ENCODE measurements around the gene ELOVL6. TPM values are rescaled to one million over a fixed set of nuclear protein-coding genes. Genes with fewer than 3 reads are reported as not detected.

Gene ELOVL6
- total RNA-seq, 3 donors from 2014 or later (not counting 1 experiment from before 2014, with no cell fraction given) = 25.0 to 35.2 (median 30.9) TPM

GRCh38 chr4:110019153-110019552, 179.3 kb downstream of the ELOVL6 start:
- Histone ChIP-seq H3K4me3 (ENCODE audit: low read length) (no peak overlapping the region), H3K36me3 (ENCODE audit: control insufficient read depth, insufficient read depth, low read length) (no peaks in the 10 kb centered on the region), H3K27me3 (ENCODE audit: control insufficient read depth, insufficient read depth, low read length) (no peaks in the 10 kb centered on the region), H3K9me3 (ENCODE audit: control insufficient read depth, insufficient read depth, low read length) (no peaks in the 10 kb centered on the region), H3K27ac (ENCODE audit: low read length) (no peak overlapping the region), H3K4me1 (ENCODE audit: control insufficient read depth, insufficient read depth, low read length) (no peaks in the 10 kb centered on the region)
- H3K4me1 Mint-ChIP-seq = no peaks in the 10 kb centered on the region
- H3K27me3 Mint-ChIP-seq (ENCODE audit: low read depth in 2 of 2) = peaks cover 0 to 4% of the 10 kb centered on the region in 2 donors
- 88% methylated on average over 2 of the region's 3 CpGs for WGBS (ENCODE audit: insufficient coverage)
- no peak for TF ChIP-seq CTCF (IDR thresholded peaks at IDR 0.05)
- DNase-seq (no peak), ATAC-seq (no peak)
- H3K4me3 Mint-ChIP-seq = no peak overlapping the region
- no peak overlapping the region for H3K27ac Mint-ChIP-seq
- intact Hi-C loops (cut with micrococcal nuclease) = no loop called here
- no peaks in the 10 kb centered on the region for H3K36me3 Mint-ChIP-seq
- no peaks in the 10 kb centered on the region for H3K9me3 Mint-ChIP-seq

DNA sequence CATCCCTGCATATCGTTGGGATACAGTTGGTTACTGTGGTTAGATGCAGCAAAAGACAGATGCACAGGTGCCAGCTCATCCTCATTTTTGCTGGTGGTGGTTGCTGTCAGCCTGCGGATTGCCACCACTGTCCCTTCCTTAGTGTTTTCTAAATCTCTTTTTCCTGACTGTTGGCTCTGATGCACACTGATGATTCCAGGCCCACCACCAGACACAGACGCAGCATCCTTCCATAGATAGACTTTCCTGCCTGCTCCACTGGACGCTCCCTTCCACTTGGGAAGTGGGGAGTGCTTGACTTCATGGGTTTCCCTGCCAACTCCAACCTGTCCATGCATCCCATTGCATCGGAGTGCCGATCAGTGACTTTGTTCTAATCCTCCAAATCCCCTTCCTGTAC, 184.2 kb downstream of the ELOVL6 start:
- intact Hi-C loops (cut with micrococcal nuclease) = no loop called here
- Histone ChIP-seq H3K36me3 (ENCODE audit: control insufficient read depth, insufficient read depth, low read length) (no peaks in the 10 kb centered on the region), H3K27me3 (ENCODE audit: control insufficient read depth, insufficient read depth, low read length) (no peaks in the 10 kb centered on the region), H3K4me1 (ENCODE audit: control insufficient read depth, insufficient read depth, low read length) (no peaks in the 10 kb centered on the region), H3K9me3 (ENCODE audit: control insufficient read depth, insufficient read depth, low read length) (no peaks in the 10 kb centered on the region), H3K27ac (ENCODE audit: low read length) (no peak overlapping the region), H3K4me3 (ENCODE audit: low read length) (no peak overlapping the region)
- H3K9me3 Mint-ChIP-seq = no peaks in the 10 kb centered on the region
- no peak for TF ChIP-seq CTCF (IDR thresholded peaks at IDR 0.05)
- WGBS (ENCODE audit: insufficient coverage) = 92% methylated on average over 5 of the region's 6 CpGs
- H3K27me3 Mint-ChIP-seq (ENCODE audit: low read depth in 2 of 2) = peaks cover 3 to 13% of the 10 kb centered on the region in 2 donors
- no peak overlapping the region for H3K27ac Mint-ChIP-seq
- ATAC-seq (no peak), DNase-seq (no peak)
- H3K4me1 Mint-ChIP-seq = no peaks in the 10 kb centered on the region
- H3K4me3 Mint-ChIP-seq = no peak overlapping the region
- no peaks in the 10 kb centered on the region for H3K36me3 Mint-ChIP-seq

DNA sequence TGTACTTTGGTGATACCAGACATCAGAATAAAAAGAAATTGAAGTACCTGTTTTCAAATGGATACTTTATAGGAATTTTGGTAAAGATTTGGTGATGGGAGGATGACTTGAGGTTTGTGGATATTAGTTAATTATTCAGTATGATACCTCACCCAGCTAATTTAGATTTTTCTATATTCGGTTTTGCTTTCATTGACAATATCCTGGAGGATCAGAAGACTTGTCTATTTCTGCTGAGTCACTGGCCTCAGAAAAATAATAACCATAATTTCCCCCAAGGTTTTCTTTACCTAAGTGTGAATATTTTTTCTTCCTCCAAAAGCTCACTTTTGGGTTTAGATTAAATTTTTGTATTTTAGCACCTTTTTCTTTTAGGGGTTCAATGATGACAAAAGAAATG, 185.5 kb downstream of the ELOVL6 start:
- ATAC-seq (no peak), DNase-seq (no peak)
- intact Hi-C loops (cut with micrococcal nuclease) = no loop called here
- Histone ChIP-seq H3K27ac (ENCODE audit: low read length) (no peak overlapping the region), H3K4me1 (ENCODE audit: control insufficient read depth, insufficient read depth, low read length) (no peaks in the 10 kb centered on the region), H3K27me3 (ENCODE audit: control insufficient read depth, insufficient read depth, low read length) (no peaks in the 10 kb centered on the region), H3K9me3 (ENCODE audit: control insufficient read depth, insufficient read depth, low read length) (no peaks in the 10 kb centered on the region), H3K4me3 (ENCODE audit: low read length) (no peak overlapping the region), H3K36me3 (ENCODE audit: control insufficient read depth, insufficient read depth, low read length) (no peaks in the 10 kb centered on the region)
- H3K36me3 Mint-ChIP-seq = no peaks in the 10 kb centered on the region
- WGBS (ENCODE audit: insufficient coverage) = no CpG with 5 or more reads among the region's 1 CpG
- H3K27ac Mint-ChIP-seq = no peak overlapping the region
- H3K9me3 Mint-ChIP-seq = no peaks in the 10 kb centered on the region
- H3K4me1 Mint-ChIP-seq = no peaks in the 10 kb centered on the region
- H3K4me3 Mint-ChIP-seq = no peak overlapping the region
- no peak for TF ChIP-seq CTCF (IDR thresholded peaks at IDR 0.05)
- peaks cover 3 to 13% of the 10 kb centered on the region in 2 donors for H3K27me3 Mint-ChIP-seq (ENCODE audit: low read depth in 2 of 2)

DNA sequence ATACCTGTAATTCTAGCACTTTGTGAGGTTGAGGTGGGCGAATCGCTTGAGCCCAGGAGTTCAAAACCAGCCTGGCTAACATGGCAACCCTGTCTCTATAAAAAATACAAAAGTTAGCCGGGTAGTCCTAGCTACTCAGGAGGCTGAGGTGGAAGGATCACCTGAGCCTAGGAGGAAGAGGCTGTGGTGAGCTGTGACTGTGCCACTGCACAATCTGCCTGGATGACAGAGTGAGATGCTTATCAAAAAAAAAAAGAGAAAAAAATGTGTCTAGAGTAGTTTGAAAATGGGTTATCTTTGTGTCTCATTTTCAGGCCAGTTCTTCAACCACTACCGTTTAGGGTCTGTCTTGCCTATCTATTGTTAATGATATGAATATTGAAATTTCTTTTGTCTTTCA, 187.6 kb downstream of the ELOVL6 start:
- Histone ChIP-seq H3K36me3 (ENCODE audit: control insufficient read depth, insufficient read depth, low read length) (no peaks in the 10 kb centered on the region), H3K9me3 (ENCODE audit: control insufficient read depth, insufficient read depth, low read length) (no peaks in the 10 kb centered on the region), H3K4me1 (ENCODE audit: control insufficient read depth, insufficient read depth, low read length) (no peaks in the 10 kb centered on the region), H3K27ac (ENCODE audit: low read length) (no peak overlapping the region), H3K4me3 (ENCODE audit: low read length) (no peak overlapping the region), H3K27me3 (ENCODE audit: control insufficient read depth, insufficient read depth, low read length) (no peaks in the 10 kb centered on the region)
- H3K9me3 Mint-ChIP-seq = no peaks in the 10 kb centered on the region
- 90% methylated on average over 4 of the region's 4 CpGs for WGBS (ENCODE audit: insufficient coverage)
- H3K27ac Mint-ChIP-seq = no peak overlapping the region
- H3K27me3 Mint-ChIP-seq (ENCODE audit: low read depth in 2 of 2) = peaks cover 3 to 13% of the 10 kb centered on the region in 2 donors
- no peak for TF ChIP-seq CTCF (IDR thresholded peaks at IDR 0.05)
- no peak overlapping the region for H3K4me3 Mint-ChIP-seq
- H3K36me3 Mint-ChIP-seq = no peaks in the 10 kb centered on the region
- intact Hi-C loops (cut with micrococcal nuclease) = no loop called here
- DNase-seq (no peak), ATAC-seq (no peak)
- H3K4me1 Mint-ChIP-seq = no peaks in the 10 kb centered on the region
